Measurements from ENCODE around the gene CASP2. TPM values are rescaled to one million over a fixed set of nuclear protein-coding genes. Genes with fewer than 3 reads are reported as not detected.

CASP2 gene
- total and polyA plus RNA-seq, 2 of the 8 experiments (the other 6 are each of a cell fraction or from before 2014, with no cell fraction given) = 23.7 to 35.3 TPM

- 90% methylated on average over 3 of the region's 3 CpGs; no CpG with 5 or more reads in 1 of the 2 experiments for WGBS, 2 experiments (ENCODE audit: extremely low coverage in 1 of 2, insufficient coverage in 1 of 2, insufficient read length in 1 of 2, insufficient replicate concordance in 2 of 2, low coverage in 1 of 2, low lambda C conversion rate in 2 of 2, missing lambda C conversion rate in 1 of 2)
- FAIRE-seq = no peak
- TF ChIP-seq TAF1 (IDR thresholded peaks at IDR 0.05; ENCODE audit: low read depth, low read length) (no peak), CTBP2 (IDR thresholded peaks at IDR 0.05; ENCODE audit: borderline replicate concordance, insufficient read depth, insufficient read length, low read length) (no peak), CHD1 (IDR thresholded peaks at IDR 0.05; ENCODE audit: low read depth, low read length) (no peak), FOSL1 (IDR thresholded peaks at IDR 0.05; ENCODE audit: insufficient read depth, low read depth, low read length) (no peak), SUZ12 (IDR thresholded peaks at IDR 0.05; ENCODE audit: low read length) (no peak), HDAC6 (IDR thresholded peaks at IDR 0.05; ENCODE audit: low read depth, low read length) (no peak), ATF2 (IDR thresholded peaks at IDR 0.05; ENCODE audit: low read length) (no peak), MAX (IDR thresholded peaks at IDR 0.05) (no peak), SIN3A (conservative IDR thresholded peaks at IDR 0.05 in 1 of 2, IDR thresholded peaks at IDR 0.05 in 1 of 2; ENCODE audit: low read depth in 1 of 2, low read length in 2 of 2) (no peak), CBX8 (IDR thresholded peaks at IDR 0.05; ENCODE audit: borderline replicate concordance, low read depth, low read length) (no peak), POLR2AphosphoS5 (IDR thresholded peaks at IDR 0.05; ENCODE audit: low read depth, low read length) (no peak), BRCA1 (IDR thresholded peaks at IDR 0.05; ENCODE audit: low read depth, low read length) (no peak), CBX5 (IDR thresholded peaks at IDR 0.05; ENCODE audit: low read depth, low read length) (no peak)
These were observed 32.6 kb upstream of the CASP2 start for GRCh38 chr7:143255564-143255963.

More at GRCh38 chr7:143255564-143255963, 32.6 kb upstream of the CASP2 start:
- Histone ChIP-seq H2BK12ac (ENCODE audit: low read depth, low read length) (no peak overlapping the region), H2AFZ (ENCODE audit: low read length) (no peak overlapping the region), H3K9ac (replicated peaks in 1 of 4; ENCODE audit: extremely low read depth in 1 of 4, low read depth in 3 of 4, low read length in 3 of 4) (no peak overlapping the region), H3K27me3 (replicated peaks in 1 of 4; ENCODE audit: control insufficient read depth in 3 of 4, extremely low read depth in 1 of 4, insufficient read depth in 3 of 4, low read length in 3 of 4) (no peaks in the 10 kb centered on the region), H4K20me1 (replicated peaks in 1 of 2; ENCODE audit: control insufficient read depth in 1 of 2, insufficient read depth in 2 of 2, low read length in 2 of 2) (no peaks in the 10 kb centered on the region), H3K18ac (ENCODE audit: extremely low read depth, low read length) (no peak overlapping the region), H3K4me2 (ENCODE audit: insufficient read depth in 1 of 2, low read depth in 2 of 2, low read length in 2 of 2) (no peak overlapping the region), H3K9me3 (ENCODE audit: insufficient read depth in 2 of 2, low read depth in 1 of 2, low read length in 1 of 2) (no peaks in the 10 kb centered on the region), H2BK120ac (replicated peaks; ENCODE audit: low read depth, low read length) (no peak overlapping the region), H3K79me1 (ENCODE audit: low read depth, low read length) (no peaks in the 10 kb centered on the region), H4K8ac (ENCODE audit: extremely low read depth, insufficient read depth, low read length) (no peak overlapping the region), H3K56ac (replicated peaks; ENCODE audit: insufficient read length, low read depth, low read length) (no peak overlapping the region), H2AK5ac (ENCODE audit: low read depth, low read length) (no peak overlapping the region), H3K27ac (ENCODE audit: low read depth, low read length) (no peak overlapping the region), H2BK5ac (ENCODE audit: low read depth, low read length) (no peak overlapping the region), H3K4ac (replicated peaks; ENCODE audit: insufficient read length, low read depth, low read length) (no peak overlapping the region), H2BK15ac (ENCODE audit: low read length) (no peak overlapping the region), H3K36me3 (ENCODE audit: control insufficient read depth in 2 of 4, insufficient read depth in 4 of 4, low read length in 3 of 4) (no peaks in the 10 kb centered on the region), H3K4me3 (ENCODE audit: extremely low read depth in 1 of 4, insufficient read depth in 2 of 4, low read depth in 3 of 4, low read length in 4 of 4) (no peak overlapping the region), H3K23me2 (ENCODE audit: low read depth, low read length) (no peaks in the 10 kb centered on the region), H3K23ac (ENCODE audit: insufficient read length) (no peak overlapping the region), H2BK20ac (ENCODE audit: low read length) (no peak overlapping the region), H4K5ac (ENCODE audit: insufficient read length, low read depth, low read length) (no peak overlapping the region), H3K14ac (ENCODE audit: insufficient read length) (no peak overlapping the region), H3K79me2 (ENCODE audit: control insufficient read depth in 1 of 2, insufficient read depth in 2 of 2, low read length in 2 of 2) (no peaks in the 10 kb centered on the region), H4K91ac (replicated peaks; ENCODE audit: insufficient read length, low read length) (no peak overlapping the region), H3K4me1 (replicated peaks in 1 of 4; ENCODE audit: control insufficient read depth in 3 of 4, insufficient read depth in 4 of 4, low read length in 3 of 4) (no peaks in the 10 kb centered on the region)
- ChIA-PET CTCF (ENCODE audit: partially characterized antibody) (interaction anchor here (0.6 to 5.3 kb wide), 14 partner anchors 9 to 946 kb away, joined by 3 to 35 read pairs (median 5); partner anchors contain the start of gene CASP2), POLR2A (ENCODE audit: partially characterized antibody) (no interaction called here)
- no peak for DNase-seq (ENCODE audit: low read depth in 1 of 2, low spot score in 2 of 2)

Data from H1 (cell line).